Thoracic aorta (tissue), 2 donors: ENCODE results near the gene ARHGAP22. TPM values are rescaled to one million over a fixed set of nuclear protein-coding genes. Genes with fewer than 3 reads are reported as not detected.

Experiments used
- ATAC-seq: fragments of 150-250 bp; one replicate; pipeline ENCODE4 v1.8.0; 2017; ENCODE audit warnings: low read depth; ENCODE audit not compliant: insufficient number of reproducible peaks, low FRiP score
- DNase-seq: peaks from one replicate; pipeline ENCODE4 v3.0.0-alpha.2; 2020; ENCODE audit warnings: low spot score
- H3K27ac ChIP-seq, 2 donors: fragments of 200-600 bp; sonication (generic); 1 replicate in 1 of 2; 2 replicates in 1 of 2; pipeline ENCODE4 v1.5.1; 2016; ENCODE audit warnings: mild to moderate bottlenecking in 2 of 2, moderate library complexity in 2 of 2
- H3K27me3 ChIP-seq: fragments of 200-600 bp; sonication (generic); replicated peaks from 2 replicates; pipeline ENCODE4 v1.6.0; 2016; ENCODE audit warnings: mild to moderate bottlenecking; ENCODE audit not compliant: insufficient read depth
- H3K36me3 ChIP-seq: fragments of 200-600 bp; sonication (generic); one replicate; pipeline ENCODE4 v1.5.1; 2016
- H3K4me1 ChIP-seq, 2 donors: fragments of 200-600 bp; sonication (generic); 1 replicate in 1 of 2; 2 replicates in 1 of 2; pipeline versions ENCODE4 v1.5.1 to v1.6.0; 2016; ENCODE audit warnings: low read depth in 2 of 2, mild to moderate bottlenecking in 1 of 2; ENCODE audit not compliant: control insufficient read depth in 1 of 2
- H3K4me3 ChIP-seq: fragments of 200-600 bp; sonication (generic); 2 replicates; pipeline ENCODE4 v1.5.1; 2016; ENCODE audit warnings: mild to moderate bottlenecking
- H3K9me3 ChIP-seq: fragments of 200-600 bp; sonication (generic); 2 replicates; pipeline ENCODE4 v1.5.1; 2016
- CTCF ChIP-seq: fragments of 200-600 bp; sonication (generic); IDR thresholded peaks from one replicate; pipeline ENCODE4 v1.5.1; 2019; ENCODE audit warnings: antibody characterized with exemption
- total RNA-seq, 2 donors: library from RNA; depleted of rRNA; stranded (reverse); fragments of >200 nt; gene quantifications; one replicate each; pipeline versions ENCODE4 v1.1.0 to v1.2.3, GENCODE V29; 2016

ARHGAP22 gene
- total RNA-seq, 2 donors from 2014 or later: 15.4 to 24.8 TPM

GRCh38 chr10:48568131-48568530 lies 36.7 kb downstream of the ARHGAP22 start:
- DNase-seq: no peak
- no peaks in the 10 kb centered on the region for H3K9me3 ChIP-seq
- TF ChIP-seq CTCF: no peak
- ATAC-seq: no peak
- H3K4me1 ChIP-seq: no peaks in the 10 kb centered on the region
- H3K27me3 ChIP-seq: no peaks in the 10 kb centered on the region
- H3K36me3 ChIP-seq: no peaks in the 10 kb centered on the region
- H3K4me3 ChIP-seq: no peak overlapping the region
- no peak overlapping the region for H3K27ac ChIP-seq

- Histone ChIP-seq H3K27ac (no peak overlapping the region), H3K27me3 (no peaks in the 10 kb centered on the region), H3K36me3 (no peaks in the 10 kb centered on the region), H3K4me3 (no peak overlapping the region), H3K9me3 (no peaks in the 10 kb centered on the region), H3K4me1 (no peaks in the 10 kb centered on the region)
- ATAC-seq: no peak
- no peak for DNase-seq
- no peak for TF ChIP-seq CTCF
Measured at GRCh38 chr10:48567346-48567745, 37.5 kb downstream of the ARHGAP22 start.

- no peaks in the 10 kb centered on the region for H3K27me3 ChIP-seq
- H3K36me3 ChIP-seq: no peaks in the 10 kb centered on the region
- H3K9me3 ChIP-seq: no peaks in the 10 kb centered on the region
- DNase-seq (no peak), ATAC-seq (no peak)
- H3K27ac ChIP-seq: no peak overlapping the region
- no peak for TF ChIP-seq CTCF
- H3K4me1 ChIP-seq: no peaks in the 10 kb centered on the region
- H3K4me3 ChIP-seq: no peak overlapping the region
Measured at GRCh38 chr10:48564466-48565160, 40.3 kb downstream of the ARHGAP22 start.

- ATAC-seq: no peak
- no peak for TF ChIP-seq CTCF
Measured at GRCh38 chr10:48557511-48558123, 47.3 kb downstream of the ARHGAP22 start.

GRCh38 chr10:48556713-48557112 lies 48.2 kb downstream of the ARHGAP22 start:
- no peak overlapping the region for H3K27ac ChIP-seq
- TF ChIP-seq CTCF: no peak

More at GRCh38 chr10:48557511-48558123, 47.3 kb downstream of the ARHGAP22 start:
- Histone ChIP-seq H3K27me3 (no peaks in the 10 kb centered on the region), H3K27ac (no peak overlapping the region), H3K9me3 (no peaks in the 10 kb centered on the region), H3K36me3 (no peaks in the 10 kb centered on the region), H3K4me3 (no peak overlapping the region), H3K4me1 (peaks cover 0 to 19% of the 10 kb centered on the region in 2 donors)
- no peak for DNase-seq

More at GRCh38 chr10:48556713-48557112, 48.2 kb downstream of the ARHGAP22 start:
- Histone ChIP-seq H3K9me3 (no peaks in the 10 kb centered on the region), H3K4me3 (no peak overlapping the region), H3K36me3 (no peaks in the 10 kb centered on the region), H3K27me3 (no peaks in the 10 kb centered on the region), H3K4me1 (peaks cover 3 to 26% of the 10 kb centered on the region in 2 donors)
- DNase-seq (no peak), ATAC-seq (no peak)
